ENCODE data around the gene SCN5A.

Gene SCN5A

DNA sequence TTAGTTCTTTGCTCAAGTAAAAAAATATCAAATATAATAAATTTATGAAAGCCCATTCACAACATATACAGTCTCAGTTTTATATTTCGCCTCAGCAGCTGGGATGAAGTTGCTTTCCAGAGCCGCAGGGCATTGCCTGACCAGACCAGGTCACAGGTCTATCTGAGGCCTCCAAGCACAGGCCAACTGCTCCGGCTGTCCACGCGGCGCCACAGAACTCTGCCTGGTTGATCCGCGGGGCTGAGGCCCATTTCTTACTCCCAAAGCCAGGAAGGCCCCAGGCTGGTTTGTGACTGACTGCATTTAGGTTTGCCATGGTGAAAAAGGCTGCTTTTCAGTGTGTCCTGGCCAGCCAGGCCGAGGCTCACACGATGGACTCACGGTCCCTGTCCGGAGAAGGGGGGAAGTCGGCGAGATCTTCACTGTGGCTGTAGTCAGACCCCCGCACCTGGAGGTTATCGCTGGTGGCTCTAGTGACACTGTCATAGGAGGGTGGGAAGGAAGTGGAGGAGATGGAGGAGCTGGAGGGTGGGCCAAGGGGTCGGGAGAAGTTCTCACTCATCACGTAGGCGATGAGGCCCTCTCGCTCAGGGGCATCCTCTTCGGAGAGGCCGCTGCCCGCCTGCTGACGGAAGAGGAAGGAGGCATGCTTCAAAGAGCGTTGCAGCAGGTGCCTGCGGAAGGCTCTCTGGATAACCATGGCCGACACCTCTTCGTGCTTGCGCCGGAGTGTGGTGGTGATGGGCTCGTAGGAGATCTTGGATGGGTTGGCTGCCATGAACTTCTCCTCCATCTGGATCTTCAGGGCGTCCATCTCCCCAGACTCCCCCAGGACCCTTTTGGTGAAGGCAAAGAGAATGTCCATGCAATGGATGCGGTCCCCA lies 99.3 kb downstream of the SCN5A start:
- Histone ChIP-seq H3K9me2 (replicated peaks; ENCODE audit: insufficient read depth, low read length) (no peaks in the 10 kb centered on the region), H3K27me3 (replicated peaks; ENCODE audit: insufficient read depth, low read length) (no peaks in the 10 kb centered on the region), H3K79me2 (ENCODE audit: low read length) (no peaks in the 10 kb centered on the region), H3K36me3 (replicated peaks; ENCODE audit: insufficient read depth, low read length) (no peaks in the 10 kb centered on the region), H3F3A (ENCODE audit: insufficient read depth, low read length) (no peaks in the 10 kb centered on the region), H3K9ac (ENCODE audit: low read length) (no peak overlapping the region), H3K4me1 (ENCODE audit: low read length) (peaks cover 15% of the 10 kb centered on the region), H3K4me3 (ENCODE audit: low read length) (no peak overlapping the region), H3K9me3 (replicated peaks; ENCODE audit: insufficient read depth, low read length) (no peaks in the 10 kb centered on the region), H4K20me1 (ENCODE audit: insufficient read depth, low read length) (no peaks in the 10 kb centered on the region), H3K4me2 (ENCODE audit: low read depth, low read length) (no peak overlapping the region), H2AFZ (ENCODE audit: low read length) (no peak overlapping the region), H3K27ac (ENCODE audit: low read length) (no peak overlapping the region)
- TF ChIP-seq, protein P1, sequence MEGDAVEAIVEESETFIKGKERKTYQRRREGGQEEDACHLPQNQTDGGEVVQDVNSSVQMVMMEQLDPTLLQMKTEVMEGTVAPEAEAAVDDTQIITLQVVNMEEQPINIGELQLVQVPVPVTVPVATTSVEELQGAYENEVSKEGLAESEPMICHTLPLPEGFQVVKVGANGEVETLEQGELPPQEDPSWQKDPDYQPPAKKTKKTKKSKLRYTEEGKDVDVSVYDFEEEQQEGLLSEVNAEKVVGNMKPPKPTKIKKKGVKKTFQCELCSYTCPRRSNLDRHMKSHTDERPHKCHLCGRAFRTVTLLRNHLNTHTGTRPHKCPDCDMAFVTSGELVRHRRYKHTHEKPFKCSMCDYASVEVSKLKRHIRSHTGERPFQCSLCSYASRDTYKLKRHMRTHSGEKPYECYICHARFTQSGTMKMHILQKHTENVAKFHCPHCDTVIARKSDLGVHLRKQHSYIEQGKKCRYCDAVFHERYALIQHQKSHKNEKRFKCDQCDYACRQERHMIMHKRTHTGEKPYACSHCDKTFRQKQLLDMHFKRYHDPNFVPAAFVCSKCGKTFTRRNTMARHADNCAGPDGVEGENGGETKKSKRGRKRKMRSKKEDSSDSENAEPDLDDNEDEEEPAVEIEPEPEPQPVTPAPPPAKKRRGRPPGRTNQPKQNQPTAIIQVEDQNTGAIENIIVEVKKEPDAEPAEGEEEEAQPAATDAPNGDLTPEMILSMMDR (IDR thresholded peaks at IDR 0.05; ENCODE audit: low read length) = no peak
- no peak for TF ChIP-seq EZH2phosphoT487 (IDR thresholded peaks at IDR 0.05; ENCODE audit: low read length)
- TF ChIP-seq EZH2 (optimal IDR thresholded peaks at IDR 0.05; ENCODE audit: low read depth, low read length) = no peak
- DNase-seq = no peak

DNA sequence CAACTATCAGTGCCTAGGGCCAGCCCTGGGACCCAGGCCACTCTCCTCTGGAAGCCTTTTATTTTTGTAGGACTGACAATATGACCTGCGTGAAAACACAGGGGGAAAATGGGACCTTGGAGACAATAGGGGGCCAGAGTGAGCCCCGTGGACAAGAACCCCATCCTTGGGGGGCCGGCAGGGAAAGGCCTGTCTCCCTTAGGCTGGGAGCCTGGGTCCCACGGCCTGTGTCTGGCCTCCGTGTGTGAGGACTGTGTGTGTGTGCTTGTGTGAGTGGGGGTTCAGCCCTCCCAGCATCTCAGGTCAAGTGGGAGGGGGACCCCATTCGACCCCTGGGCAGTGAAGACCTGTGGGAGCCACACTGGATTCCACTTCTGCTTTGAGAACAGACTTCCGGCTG lies 100.0 kb downstream of the SCN5A start:
- DNase-seq = no peak
- TF ChIP-seq EZH2phosphoT487 (IDR thresholded peaks at IDR 0.05; ENCODE audit: low read length) = no peak
- TF ChIP-seq, protein P1 (IDR thresholded peaks at IDR 0.05; ENCODE audit: low read length) = no peak
- no peak for TF ChIP-seq EZH2 (optimal IDR thresholded peaks at IDR 0.05; ENCODE audit: low read depth, low read length)
- H3K36me3 ChIP-seq (replicated peaks; ENCODE audit: insufficient read depth, low read length) = no peaks in the 10 kb centered on the region
- H3K4me1 ChIP-seq (ENCODE audit: low read length) = peaks cover 15% of the 10 kb centered on the region
- no peak overlapping the region for H3K27ac ChIP-seq (ENCODE audit: low read length)
- H4K20me1 ChIP-seq (ENCODE audit: insufficient read depth, low read length) = no peaks in the 10 kb centered on the region
- no peaks in the 10 kb centered on the region for H3K79me2 ChIP-seq (ENCODE audit: low read length)
- no peak overlapping the region for H3K9ac ChIP-seq (ENCODE audit: low read length)
- no peaks in the 10 kb centered on the region for H3K27me3 ChIP-seq (replicated peaks; ENCODE audit: insufficient read depth, low read length)
- H3K9me2 ChIP-seq (replicated peaks; ENCODE audit: insufficient read depth, low read length) = no peaks in the 10 kb centered on the region
- H3K4me3 ChIP-seq (ENCODE audit: low read length) = no peak overlapping the region
- no peaks in the 10 kb centered on the region for H3F3A ChIP-seq (ENCODE audit: insufficient read depth, low read length)
- H2AFZ ChIP-seq (ENCODE audit: low read length) = no peak overlapping the region
- no peak overlapping the region for H3K4me2 ChIP-seq (ENCODE audit: low read depth, low read length)
- H3K9me3 ChIP-seq (replicated peaks; ENCODE audit: insufficient read depth, low read length) = no peaks in the 10 kb centered on the region

DNA sequence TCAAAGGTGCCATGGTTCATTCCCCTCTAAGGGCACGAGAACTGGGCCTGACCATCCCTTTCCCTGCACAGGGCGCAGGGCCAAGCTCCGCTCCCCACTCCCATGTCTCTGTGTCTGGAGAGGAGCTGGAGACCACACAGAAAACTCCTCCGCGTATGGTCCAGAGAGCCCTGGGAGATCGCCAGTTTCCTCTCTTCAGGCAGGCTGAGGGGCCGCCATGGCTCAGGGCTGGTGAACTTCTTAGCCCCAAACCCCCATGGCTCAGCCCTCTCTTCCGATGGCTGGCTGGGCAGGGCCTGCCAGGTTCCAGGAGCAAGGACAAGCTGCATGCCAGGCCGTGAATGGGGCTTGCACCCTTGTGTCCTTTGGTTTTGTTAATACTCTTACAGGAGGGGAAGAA lies 100.4 kb downstream of the SCN5A start:
- no peak overlapping the region for H3K4me2 ChIP-seq (ENCODE audit: low read depth, low read length)
- no peak overlapping the region for H2AFZ ChIP-seq (ENCODE audit: low read length)
- H3K9me3 ChIP-seq (replicated peaks; ENCODE audit: insufficient read depth, low read length) = no peaks in the 10 kb centered on the region
- no peaks in the 10 kb centered on the region for H3K27me3 ChIP-seq (replicated peaks; ENCODE audit: insufficient read depth, low read length)
- no peak overlapping the region for H3K27ac ChIP-seq (ENCODE audit: low read length)
- H3K9me2 ChIP-seq (replicated peaks; ENCODE audit: insufficient read depth, low read length) = no peaks in the 10 kb centered on the region
- H3K4me1 ChIP-seq (ENCODE audit: low read length) = peaks cover 15% of the 10 kb centered on the region
- H3K4me3 ChIP-seq (ENCODE audit: low read length) = no peak overlapping the region
- TF ChIP-seq EZH2phosphoT487 (IDR thresholded peaks at IDR 0.05; ENCODE audit: low read length) (no peak), EZH2 (optimal IDR thresholded peaks at IDR 0.05; ENCODE audit: low read depth, low read length) (no peak)
- TF ChIP-seq, protein P1 (IDR thresholded peaks at IDR 0.05; ENCODE audit: low read length) = no peak
- no peaks in the 10 kb centered on the region for H3K79me2 ChIP-seq (ENCODE audit: low read length)
- H3K9ac ChIP-seq (ENCODE audit: low read length) = no peak overlapping the region
- H3F3A ChIP-seq (ENCODE audit: insufficient read depth, low read length) = no peaks in the 10 kb centered on the region
- DNase-seq = no peak
- no peaks in the 10 kb centered on the region for H3K36me3 ChIP-seq (replicated peaks; ENCODE audit: insufficient read depth, low read length)
- no peaks in the 10 kb centered on the region for H4K20me1 ChIP-seq (ENCODE audit: insufficient read depth, low read length)

Measured in MM.1S (cell line).